Endothelial cell of umbilical vein (primary cell): ENCODE measurements around the gene SMARCA4. TPM values are rescaled to one million over a fixed set of nuclear protein-coding genes. Genes with fewer than 3 reads are reported as not detected.

Experiments used
- BruUV-seq: library from RNA; stranded (reverse); fragments of 400-500 nt; replicated peaks from 2 replicates; lab custom pipeline; 2021; lab: Mats Ljungman, UMichigan
- CTCF ChIA-PET: fragments of 300-600, 350-600 bp; sonication (Branson Sonifier 250); formaldehyde crosslinking; loops from one replicate; lab custom pipeline; 2021; ENCODE audit warnings: antibody characterized with exemption, inconsistent platforms; lab: Charles Lee
- POLR2A ChIA-PET: fragments of 300-600, 350-600 bp; sonication (Branson Sonifier 250); formaldehyde crosslinking; loops from one replicate; lab custom pipeline; 2021; ENCODE audit warnings: antibody characterized with exemption, inconsistent platforms; lab: Charles Lee
- DNase-seq: peaks from one replicate; pipeline ENCODE4 v3.0.0-alpha.2; 2011; ENCODE audit warnings: low read depth, low spot score
- FAIRE-seq: peaks from 2 replicates; lab custom pipeline; 2011; peaks lifted over from hg19 to GRCh38; lab: Jason Lieb, UNC
- H2AFZ ChIP-seq: 2 replicates; pipeline ENCODE4 v1.6.0; 2012; ENCODE audit warnings: low read depth, low read length, control low read depth, inconsistent platforms
- H3K27ac ChIP-seq: 2 replicates; pipeline ENCODE4 v1.5.1; 2011; ENCODE audit warnings: low read depth, mild to moderate bottlenecking, control low read depth, low read length, moderate library complexity; ENCODE audit not compliant: insufficient read depth
- H3K27me3 ChIP-seq, 2 experiments: 2 replicates each; pipeline versions ENCODE4 v1.6.0 to v1.6.1; 2011; ENCODE audit warnings: low read length in 2 of 2, mixed read lengths in 1 of 2; ENCODE audit not compliant: control insufficient read depth in 2 of 2, insufficient read depth in 2 of 2
- H3K36me3 ChIP-seq, 2 experiments: 2 replicates in 1 of 2; 3 replicates in 1 of 2; pipeline ENCODE4 v1.5.1; 2011; ENCODE audit warnings: low read length in 2 of 2, mild to moderate bottlenecking in 1 of 2, moderate library complexity in 1 of 2; ENCODE audit not compliant: control insufficient read depth in 2 of 2, insufficient read depth in 2 of 2; ENCODE audit errors: extremely low read depth in 1 of 2
- H3K4me1 ChIP-seq: 3 replicates; pipeline ENCODE4 v1.5.1; 2011; ENCODE audit warnings: mild to moderate bottlenecking, low read length; ENCODE audit not compliant: control insufficient read depth, insufficient read depth; ENCODE audit errors: extremely low read depth
- H3K4me2 ChIP-seq: 2 replicates; pipeline ENCODE4 v1.6.1; 2011; ENCODE audit warnings: low read length, control low read depth, mixed read lengths; ENCODE audit not compliant: insufficient read depth
- H3K4me3 ChIP-seq, 3 experiments: fragments of 200-600 bp in 1 of 3; sonication (generic), shearing (Covaris generic) in 1 of 3; replicated peaks in 1 of 3; 2 replicates each; pipeline ENCODE4 v1.5.1; 2011 to 2016; ENCODE audit warnings: control low read depth in 3 of 3, low read length in 3 of 3, mild to moderate bottlenecking in 2 of 3, inconsistent platforms in 1 of 3, low read depth in 1 of 3, moderate library complexity in 1 of 3; ENCODE audit not compliant: insufficient read depth in 1 of 3
- H3K79me2 ChIP-seq: 2 replicates; pipeline ENCODE4 v1.6.0; 2012; ENCODE audit warnings: low read length, inconsistent platforms; ENCODE audit not compliant: control insufficient read depth, insufficient read depth
- H3K9ac ChIP-seq: replicated peaks from 2 replicates; pipeline ENCODE3; 2011; ENCODE audit warnings: low read length, control low read depth; ENCODE audit not compliant: insufficient read depth; ENCODE audit errors: extremely low read depth
- H3K9me1 ChIP-seq: replicated peaks from 3 replicates; pipeline ENCODE4 v1.6.0; 2011; ENCODE audit warnings: mild to moderate bottlenecking, low read length; ENCODE audit not compliant: control insufficient read depth, insufficient read depth; ENCODE audit errors: extremely low read depth
- H3K9me3 ChIP-seq: replicated peaks from 2 replicates; pipeline ENCODE4 v1.5.1; 2012; ENCODE audit warnings: low read length, inconsistent platforms; ENCODE audit not compliant: control insufficient read depth, insufficient read depth
- H4K20me1 ChIP-seq: replicated peaks from 2 replicates; pipeline ENCODE3; 2011; ENCODE audit warnings: mild to moderate bottlenecking, low read length; ENCODE audit not compliant: control insufficient read depth, insufficient read depth; ENCODE audit errors: extremely low read depth
- EZH2 ChIP-seq: IDR thresholded peaks from 2 replicates; pipeline ENCODE4 v1.6.1; 2012; ENCODE audit warnings: borderline replicate concordance, low read depth, mild to moderate bottlenecking, moderate library complexity, low read length, inconsistent platforms; ENCODE audit not compliant: severe bottlenecking
- FOS ChIP-seq: IDR thresholded peaks from 2 replicates; pipeline ENCODE4 v1.6.1; 2011; ENCODE audit warnings: mild to moderate bottlenecking, low read length, moderate library complexity, borderline replicate concordance; ENCODE audit not compliant: insufficient read depth
- GATA2 ChIP-seq: IDR thresholded peaks from 2 replicates; pipeline ENCODE4 v1.7.0; 2011; ENCODE audit warnings: low read depth, mild to moderate bottlenecking, moderate library complexity, mixed read lengths, low read length; ENCODE audit not compliant: insufficient read length, insufficient read depth
- JUN ChIP-seq: IDR thresholded peaks from 2 replicates; pipeline ENCODE4 v1.6.1; 2011; ENCODE audit warnings: borderline replicate concordance, low read depth; ENCODE audit not compliant: insufficient read length, insufficient read depth
- MYC ChIP-seq: IDR thresholded peaks from one replicate; pipeline ENCODE4 v1.6.1; 2011; ENCODE audit warnings: mild to moderate bottlenecking, low read depth, low read length
- POLR2A ChIP-seq: IDR thresholded peaks from 2 replicates; pipeline ENCODE4 v1.6.1; 2012; ENCODE audit warnings: low read depth, mild to moderate bottlenecking, control low read depth, low read length
- POLR2AphosphoS5 ChIP-seq: IDR thresholded peaks from 2 replicates; pipeline ENCODE4 v1.6.1; 2012; ENCODE audit warnings: low read depth, mild to moderate bottlenecking, control low read depth, low read length, moderate library complexity; ENCODE audit not compliant: insufficient read depth
- dilution Hi-C: fragments of 300-500 bp; cut with MboI; formaldehyde crosslinking; loops from one replicate; pipeline ENCODE4 v1.15.0; 2019; ENCODE audit warnings: low sequenced_read_pairs; ENCODE audit not compliant: extremely low pct_ligation_motif_present
- intact Hi-C: fragments of 100-400 bp; cut with micrococcal nuclease; formaldehyde crosslinking; loops from one replicate; pipeline ENCODE4 v1.10.0; 2022
- polyA plus RNA-seq, 4 experiments: library from polyadenylated mRNA; depleted of rRNA in 3 of 4; stranded (reverse) in 3 of 4; unstranded in 1 of 4; fragments of >200 nt; gene quantifications; 2 replicates each; pipeline versions ENCODE4 v1.2.1 to v1.2.3, GENCODE V29; 2011 to 2012; ENCODE audit warnings: missing spikeins in 1 of 4
- total RNA-seq: library from RNA; stranded (reverse); gene quantifications from 2 replicates; pipeline ENCODE4 v1.2.3, GENCODE V29; 2021
- TF ChIP-seq, protein P1 (sequence below), 2 donors: IDR thresholded peaks; 1 replicate in 1 of 2; 2 replicates in 1 of 2; pipeline ENCODE4 v1.5.1; 2011; ENCODE audit warnings: low read length in 2 of 2, mild to moderate bottlenecking in 2 of 2, moderate library complexity in 2 of 2, control low read depth in 1 of 2, inconsistent platforms in 1 of 2, low read depth in 1 of 2; ENCODE audit not compliant: insufficient read depth in 1 of 2; ENCODE audit errors: extremely low read depth in 1 of 2
- TF ChIP-seq, protein P2 (sequence below): IDR thresholded peaks from 2 replicates; pipeline ENCODE4 v1.6.1; 2011; ENCODE audit not compliant: insufficient read depth, insufficient read length

Gene SMARCA4
- total and polyA plus RNA-seq, 2 donors (not counting 3 experiments of a cell fraction or from before 2014, with no cell fraction given), result 65.0 to 177 TPM

DNA sequence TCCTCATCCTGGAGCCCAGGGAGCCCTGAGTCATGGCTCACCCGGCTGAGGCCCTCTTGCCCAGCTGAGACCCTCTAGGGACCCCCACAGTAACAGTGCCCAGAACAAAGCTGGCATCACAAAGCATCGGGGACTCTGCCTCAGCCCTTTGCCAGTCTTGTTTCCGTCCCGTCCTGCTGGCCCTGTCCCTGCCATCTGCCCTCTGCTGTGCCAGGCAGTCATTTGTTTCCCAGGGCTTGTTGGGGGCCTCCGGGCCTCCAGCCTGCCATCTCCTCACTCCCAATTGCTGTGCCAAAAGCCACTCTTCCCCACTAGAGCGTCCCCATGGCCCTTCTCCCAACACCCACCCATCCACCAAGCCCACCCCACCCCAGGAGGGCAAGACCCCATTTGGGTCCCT is 64.2 kb downstream of the SMARCA4 start:
- Histone ChIP-seq H3K4me1 (no peaks in the 10 kb centered on the region), H3K27ac (no peak overlapping the region), H3K36me3 (peaks cover 23 to 76% of the 10 kb centered on the region in 2 experiments), H3K27me3 (no peaks in the 10 kb centered on the region), H3K79me2 (no peaks in the 10 kb centered on the region), H3K9me1 (no peaks in the 10 kb centered on the region), H3K4me2 (no peak overlapping the region), H3K9me3 (no peaks in the 10 kb centered on the region), H3K9ac (no peak overlapping the region), H2AFZ (no peak overlapping the region), H3K4me3 (no peak overlapping the region), H4K20me1 (no peaks in the 10 kb centered on the region)
- no peak for FAIRE-seq
- no TSS peak for BruUV-seq
- dilution Hi-C loops, result loop anchor here (10.0 kb wide), 1 partner anchor 110 kb away; no protein-coding TSS in a partner anchor
- no peak for TF ChIP-seq GATA2
- TF ChIP-seq POLR2AphosphoS5, result no peak
- TF ChIP-seq, protein P1, sequence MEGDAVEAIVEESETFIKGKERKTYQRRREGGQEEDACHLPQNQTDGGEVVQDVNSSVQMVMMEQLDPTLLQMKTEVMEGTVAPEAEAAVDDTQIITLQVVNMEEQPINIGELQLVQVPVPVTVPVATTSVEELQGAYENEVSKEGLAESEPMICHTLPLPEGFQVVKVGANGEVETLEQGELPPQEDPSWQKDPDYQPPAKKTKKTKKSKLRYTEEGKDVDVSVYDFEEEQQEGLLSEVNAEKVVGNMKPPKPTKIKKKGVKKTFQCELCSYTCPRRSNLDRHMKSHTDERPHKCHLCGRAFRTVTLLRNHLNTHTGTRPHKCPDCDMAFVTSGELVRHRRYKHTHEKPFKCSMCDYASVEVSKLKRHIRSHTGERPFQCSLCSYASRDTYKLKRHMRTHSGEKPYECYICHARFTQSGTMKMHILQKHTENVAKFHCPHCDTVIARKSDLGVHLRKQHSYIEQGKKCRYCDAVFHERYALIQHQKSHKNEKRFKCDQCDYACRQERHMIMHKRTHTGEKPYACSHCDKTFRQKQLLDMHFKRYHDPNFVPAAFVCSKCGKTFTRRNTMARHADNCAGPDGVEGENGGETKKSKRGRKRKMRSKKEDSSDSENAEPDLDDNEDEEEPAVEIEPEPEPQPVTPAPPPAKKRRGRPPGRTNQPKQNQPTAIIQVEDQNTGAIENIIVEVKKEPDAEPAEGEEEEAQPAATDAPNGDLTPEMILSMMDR (IDR thresholded peaks at IDR 0.05; ENCODE audit: extremely low read depth in 1 of 2, insufficient read depth in 1 of 2, low read depth in 1 of 2, low read length in 2 of 2), result no peak
- no peak for TF ChIP-seq JUN
- no peak for TF ChIP-seq MYC
- no peak for TF ChIP-seq EZH2
- TF ChIP-seq FOS, result no peak
- TF ChIP-seq, protein P2, sequence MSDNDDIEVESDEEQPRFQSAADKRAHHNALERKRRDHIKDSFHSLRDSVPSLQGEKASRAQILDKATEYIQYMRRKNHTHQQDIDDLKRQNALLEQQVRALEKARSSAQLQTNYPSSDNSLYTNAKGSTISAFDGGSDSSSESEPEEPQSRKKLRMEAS, result no peak
- no peak for TF ChIP-seq POLR2A
- CTCF ChIA-PET, result interaction anchor here (1.0 to 1.5 kb wide), 3 partner anchors 11 to 88 kb away, joined by 3 to 5 read pairs (median 4); no protein-coding TSS in a partner anchor
- POLR2A ChIA-PET, result no interaction called here
- no peak for DNase-seq
- intact Hi-C loops, result no loop called here
